Neural progenitor cell (in vitro differentiated cells): Measurements from ENCODE around the gene SHC2. TPM values are rescaled to one million over a fixed set of nuclear protein-coding genes. Genes with fewer than 3 reads are reported as not detected.
"Not testable (repeated sequence)": the region's sequence is repeated elsewhere in the genome, so short reads cannot be mapped to it uniquely, and the experiment has no call there.

Experiments used
- DNase-seq: peaks from one replicate; pipeline ENCODE4 v3.0.0-alpha.2; 2016; ENCODE audit warnings: low spot score
- H2AFZ ChIP-seq: fragments of 200-600 bp; sonication (generic); replicated peaks from 2 replicates; pipeline ENCODE4 v1.6.1; 2016; ENCODE audit warnings: antibody characterized with exemption
- H3F3A ChIP-seq: fragments of 200-600 bp; sonication (generic); 2 replicates; pipeline ENCODE4 v1.6.1; 2016; ENCODE audit warnings: antibody characterized with exemption, low read depth
- H3K27ac ChIP-seq: fragments of 200-600 bp; sonication (generic); 2 replicates; pipeline ENCODE4 v1.5.1; 2016; ENCODE audit warnings: mild to moderate bottlenecking
- H3K27me3 ChIP-seq: fragments of 200-600 bp; sonication (generic); 2 replicates; pipeline ENCODE4 v1.6.1; 2016; ENCODE audit warnings: mild to moderate bottlenecking, moderate library complexity
- H3K36me3 ChIP-seq: fragments of 200-600 bp; sonication (generic); 2 replicates; pipeline ENCODE4 v1.5.1; 2016
- H3K4me1 ChIP-seq: fragments of 200-600 bp; sonication (generic); 2 replicates; pipeline ENCODE4 v1.6.1; 2016; ENCODE audit warnings: mixed run types
- H3K4me2 ChIP-seq: fragments of 200-600 bp; sonication (generic); 2 replicates; pipeline ENCODE4 v1.6.1; 2016
- H3K4me3 ChIP-seq: fragments of 200-600 bp; sonication (generic); 2 replicates; pipeline ENCODE4 v1.5.1; 2016
- H3K79me2 ChIP-seq: fragments of 200-600 bp; sonication (generic); 2 replicates; pipeline ENCODE4 v1.6.1; 2016; ENCODE audit warnings: low read depth
- H3K9ac ChIP-seq: fragments of 200-600 bp; sonication (generic); 2 replicates; pipeline ENCODE4 v1.6.1; 2016
- H3K9me3 ChIP-seq: fragments of 200-600 bp; sonication (generic); 2 replicates; pipeline ENCODE4 v1.5.1; 2016; ENCODE audit warnings: low read depth
- H4K20me1 ChIP-seq: fragments of 200-600 bp; sonication (generic); 2 replicates; pipeline ENCODE4 v1.6.1; 2016; ENCODE audit warnings: low read depth
- H3K27ac Mint-ChIP-seq: 3 replicates; pipeline ENCODE4 v1.8.0; 2021; ENCODE audit warnings: mixed read lengths
- H3K27me3 Mint-ChIP-seq: 2 replicates; pipeline ENCODE4 v1.8.0; 2022; ENCODE audit warnings: low read depth, mild to moderate bottlenecking, inconsistent platforms, moderate library complexity, mixed read lengths; ENCODE audit not compliant: insufficient read depth
- H3K36me3 Mint-ChIP-seq: 3 replicates; pipeline ENCODE4 v1.8.0; 2021; ENCODE audit warnings: mixed read lengths
- H3K4me1 Mint-ChIP-seq: 3 replicates; pipeline ENCODE4 v1.8.0; 2021; ENCODE audit warnings: mixed read lengths
- H3K4me3 Mint-ChIP-seq: 3 replicates; pipeline ENCODE4 v1.8.0; 2021; ENCODE audit warnings: mild to moderate bottlenecking, moderate library complexity, mixed read lengths
- H3K9me3 Mint-ChIP-seq: 3 replicates; pipeline ENCODE4 v1.8.0; 2020; ENCODE audit warnings: mixed read lengths
- CTCF ChIP-seq: fragments of 200-600 bp; sonication (generic); IDR thresholded peaks from 2 replicates; pipeline ENCODE4 v1.5.1; 2017; ENCODE audit warnings: antibody characterized with exemption, mild to moderate bottlenecking
- EZH2 ChIP-seq: fragments of 200-600 bp; sonication (generic); IDR thresholded peaks from 2 replicates; pipeline ENCODE4 v1.6.1; 2017; ENCODE audit warnings: antibody characterized with exemption, mild to moderate bottlenecking, moderate library complexity
- EZH2phosphoT487 ChIP-seq: fragments of 200-600 bp; sonication (generic); IDR thresholded peaks from 2 replicates; pipeline ENCODE4 v1.6.1; 2017; ENCODE audit warnings: antibody characterized with exemption
- total RNA-seq: library from RNA; depleted of rRNA; stranded (reverse); fragments of >200 nt; gene quantifications from 2 replicates; pipeline ENCODE4 v1.2.3, GENCODE V29; 2015; ENCODE audit warnings: low replicate concordance

The SHC2 gene
- total RNA-seq, 1 donor from 2014 or later = 3.2 TPM

- H2AFZ ChIP-seq = no peak overlapping the region
- no peaks in the 10 kb centered on the region for H4K20me1 ChIP-seq
- peaks cover 8% of the 10 kb centered on the region for H3K36me3 Mint-ChIP-seq
- no peaks in the 10 kb centered on the region for H3F3A ChIP-seq
- H3K4me3 ChIP-seq = no peak overlapping the region
- peaks cover 2% of the 10 kb centered on the region for H3K9me3 Mint-ChIP-seq
- H3K9me3 ChIP-seq = no peaks in the 10 kb centered on the region
- H3K4me1 ChIP-seq = no peaks in the 10 kb centered on the region
- no peak overlapping the region for H3K27ac ChIP-seq
- peaks cover 5% of the 10 kb centered on the region for H3K27me3 Mint-ChIP-seq
- no peak overlapping the region for H3K4me2 ChIP-seq
- no peaks in the 10 kb centered on the region for H3K36me3 ChIP-seq
- no peak overlapping the region for H3K27ac Mint-ChIP-seq
- TF ChIP-seq EZH2phosphoT487 (no peak), EZH2 (no peak)
- H3K79me2 ChIP-seq = no peaks in the 10 kb centered on the region
- H3K4me3 Mint-ChIP-seq = no peak overlapping the region
- H3K4me1 Mint-ChIP-seq = peaks cover 9% of the 10 kb centered on the region
- no peak for DNase-seq
- no peak overlapping the region for H3K9ac ChIP-seq
- H3K27me3 ChIP-seq = no peaks in the 10 kb centered on the region
These were observed 25.7 kb downstream of the SHC2 start for GRCh38 chr19:435056-435706.

DNA sequence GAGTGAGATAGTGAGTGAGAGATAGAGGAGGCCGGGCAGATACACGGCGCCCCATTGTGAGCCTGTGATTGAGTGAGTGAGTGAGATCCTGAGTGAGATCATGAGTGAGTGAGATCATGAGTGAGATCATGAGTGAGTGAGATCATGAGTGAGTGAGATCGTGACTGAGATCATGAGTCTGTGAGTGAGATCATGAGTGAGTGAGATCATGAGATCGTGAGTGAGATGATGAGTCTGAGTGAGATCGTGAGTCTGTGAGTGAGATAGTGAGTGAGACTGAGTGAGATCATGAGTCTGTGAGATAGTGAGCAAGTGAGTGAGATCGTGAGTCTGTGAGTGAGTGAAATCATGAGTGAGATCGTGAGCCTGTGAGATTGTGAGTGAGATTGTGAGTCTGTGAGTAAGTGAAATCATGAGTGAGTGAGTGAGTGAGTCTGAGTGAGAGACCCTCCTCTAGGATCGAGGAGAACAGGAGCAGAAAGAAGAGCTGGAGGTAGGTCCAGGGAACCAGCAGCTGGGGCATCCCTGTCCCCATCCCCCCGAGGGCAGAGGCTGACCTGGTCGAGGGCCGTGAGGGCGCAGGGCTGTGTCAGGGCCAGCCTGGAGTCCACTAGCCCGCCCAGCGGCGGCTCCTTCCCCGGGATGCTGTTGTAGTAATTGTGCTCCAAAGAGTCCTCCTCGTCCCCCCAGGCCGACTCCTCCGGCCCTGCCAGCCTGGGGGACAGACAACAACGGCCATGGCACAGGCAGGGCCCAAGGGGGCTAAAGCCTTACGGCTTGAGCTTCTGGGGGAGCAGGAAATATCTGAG lies 26.5 kb downstream of the SHC2 start:
- no peak overlapping the region for H3K4me2 ChIP-seq
- TF ChIP-seq EZH2phosphoT487 (no peak), EZH2 (no peak)
- H3K4me1 ChIP-seq = no peaks in the 10 kb centered on the region
- no peaks in the 10 kb centered on the region for H3K79me2 ChIP-seq
- no peak overlapping the region for H3K4me3 ChIP-seq
- DNase-seq = no peak
- H3F3A ChIP-seq = no peaks in the 10 kb centered on the region
- Mint-ChIP-seq H3K36me3 (peaks cover 10% of the 10 kb centered on the region), H3K27me3 (peaks cover 7% of the 10 kb centered on the region), H3K27ac (no peak overlapping the region), H3K4me3 (no peak overlapping the region), H3K9me3 (peaks cover 4% of the 10 kb centered on the region), H3K4me1 (peaks cover 9% of the 10 kb centered on the region)
- H3K36me3 ChIP-seq = no peaks in the 10 kb centered on the region
- H4K20me1 ChIP-seq = no peaks in the 10 kb centered on the region
- H2AFZ ChIP-seq = no peak overlapping the region
- no peak overlapping the region for H3K9ac ChIP-seq
- no peaks in the 10 kb centered on the region for H3K27me3 ChIP-seq
- no peaks in the 10 kb centered on the region for H3K9me3 ChIP-seq
- no peak overlapping the region for H3K27ac ChIP-seq

DNA sequence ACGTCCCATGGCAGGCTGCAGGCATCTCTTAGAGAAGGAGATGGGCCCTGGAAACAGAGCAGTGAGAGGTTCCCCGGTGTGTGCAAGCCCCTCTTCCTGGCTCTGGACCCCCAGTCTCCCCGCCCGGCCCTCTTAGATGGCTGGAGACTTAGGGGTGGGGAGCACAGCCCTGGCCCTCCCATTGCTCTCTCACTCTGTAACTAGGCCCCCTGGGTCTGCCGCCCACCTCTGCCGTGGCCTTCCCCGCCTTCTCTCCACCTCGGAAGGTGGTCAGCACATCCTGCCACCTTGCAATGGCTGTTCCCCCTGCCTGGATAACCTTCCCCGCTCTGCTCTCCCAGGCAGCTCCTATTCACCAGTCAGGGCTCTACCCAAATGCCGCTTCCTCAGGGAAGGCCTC lies 30.1 kb downstream of the SHC2 start:
- peaks cover 8% of the 10 kb centered on the region for H3K27me3 Mint-ChIP-seq
- Histone ChIP-seq H3F3A (no peaks in the 10 kb centered on the region), H4K20me1 (no peaks in the 10 kb centered on the region), H3K27me3 (peaks cover 24% of the 10 kb centered on the region), H3K36me3 (no peaks in the 10 kb centered on the region), H3K4me1 (no peaks in the 10 kb centered on the region), H3K9ac (no peak overlapping the region), H3K79me2 (no peaks in the 10 kb centered on the region), H3K9me3 (no peaks in the 10 kb centered on the region), H3K27ac (no peak overlapping the region), H3K4me3 (no peak overlapping the region), H2AFZ (no peak overlapping the region), H3K4me2 (no peak overlapping the region)
- H3K9me3 Mint-ChIP-seq = peaks cover 4% of the 10 kb centered on the region
- H3K27ac Mint-ChIP-seq = no peak overlapping the region
- H3K4me3 Mint-ChIP-seq = no peak overlapping the region
- H3K4me1 Mint-ChIP-seq = peaks cover 3% of the 10 kb centered on the region
- no peak for TF ChIP-seq CTCF
- no peak for TF ChIP-seq EZH2
- no peak for TF ChIP-seq EZH2phosphoT487
- peaks cover 9% of the 10 kb centered on the region for H3K36me3 Mint-ChIP-seq
- no peak for DNase-seq

DNA sequence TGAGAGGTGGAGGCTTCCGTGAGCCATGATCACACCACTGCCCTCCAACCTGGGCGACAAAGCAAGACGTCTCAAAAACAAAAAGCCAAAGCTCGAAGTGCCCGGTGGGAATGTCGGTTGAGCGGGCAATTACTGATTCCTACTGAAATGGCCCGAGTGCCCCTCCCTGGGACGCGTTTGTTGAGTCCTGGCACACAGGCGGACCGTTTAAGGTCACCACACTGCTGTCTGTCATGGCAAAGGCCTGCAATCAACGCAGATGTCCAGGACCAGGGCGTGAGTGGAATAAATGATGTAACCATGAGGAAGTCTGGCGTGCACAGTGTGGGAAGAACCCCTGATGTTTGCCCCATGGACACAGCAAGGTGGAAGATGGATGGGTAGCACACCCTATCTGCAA lies 32.7 kb downstream of the SHC2 start:
- no peak overlapping the region for H3K4me2 ChIP-seq
- peaks cover 4% of the 10 kb centered on the region for H3K9me3 Mint-ChIP-seq
- no peaks in the 10 kb centered on the region for H3K79me2 ChIP-seq
- no peaks in the 10 kb centered on the region for H3K4me1 ChIP-seq
- no peak overlapping the region for H3K4me3 Mint-ChIP-seq
- no peak for TF ChIP-seq EZH2phosphoT487
- no peak for DNase-seq
- H3K9me3 ChIP-seq = no peaks in the 10 kb centered on the region
- no peak overlapping the region for H3K4me3 ChIP-seq
- H3K36me3 ChIP-seq = no peaks in the 10 kb centered on the region
- H3K27me3 Mint-ChIP-seq = peaks cover 8% of the 10 kb centered on the region
- no peak overlapping the region for H3K9ac ChIP-seq
- H3K27me3 ChIP-seq = peaks cover 24% of the 10 kb centered on the region
- H3K27ac ChIP-seq = no peak overlapping the region
- peaks cover 9% of the 10 kb centered on the region for H3K36me3 Mint-ChIP-seq
- no peaks in the 10 kb centered on the region for H3K4me1 Mint-ChIP-seq
- H2AFZ ChIP-seq = no peak overlapping the region
- no peaks in the 10 kb centered on the region for H4K20me1 ChIP-seq
- no peaks in the 10 kb centered on the region for H3F3A ChIP-seq
- no peak overlapping the region for H3K27ac Mint-ChIP-seq

DNA sequence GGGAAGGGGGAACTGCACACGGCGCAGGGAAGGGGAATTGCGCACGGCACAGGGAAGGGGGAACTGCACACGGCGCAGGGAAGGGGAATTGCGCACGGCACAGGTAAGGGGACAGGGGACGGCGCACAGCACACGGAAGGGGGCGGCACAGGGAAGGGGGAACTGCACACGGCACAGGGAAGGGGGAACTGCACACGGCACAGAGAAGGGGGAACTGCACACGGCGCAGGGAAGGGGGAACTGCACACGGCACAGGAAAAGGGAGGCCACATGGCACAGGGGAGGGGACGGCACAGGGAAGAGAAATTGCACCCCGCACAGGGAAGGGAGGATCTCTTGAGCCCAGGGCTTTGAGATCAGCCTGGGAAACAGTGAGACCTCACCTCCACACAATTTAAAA lies 33.2 kb downstream of the SHC2 start:
- H3K36me3 Mint-ChIP-seq, H3K27ac Mint-ChIP-seq, DNase-seq, H3K9ac ChIP-seq, H3K4me1 Mint-ChIP-seq, H3K4me1 ChIP-seq, H3K27ac ChIP-seq, H3K9me3 Mint-ChIP-seq, H3K36me3 ChIP-seq, H3K27me3 Mint-ChIP-seq, H3K9me3 ChIP-seq, H2AFZ ChIP-seq, H3K4me2 ChIP-seq, H3K79me2 ChIP-seq, H3K4me3 ChIP-seq, H3F3A ChIP-seq, H4K20me1 ChIP-seq, H3K4me3 Mint-ChIP-seq: not testable (repeated sequence)
- H3K27me3 ChIP-seq = peaks cover 24% of the 10 kb centered on the region
